ENCODE measurements around the gene MUC5B. TPM values are rescaled to one million over a fixed set of nuclear protein-coding genes. Genes with fewer than 3 reads are reported as not detected.

The MUC5B gene
- total and polyA plus RNA-seq, 2 donors from 2014 or later = 0.38 TPM; not detected in 1

DNA sequence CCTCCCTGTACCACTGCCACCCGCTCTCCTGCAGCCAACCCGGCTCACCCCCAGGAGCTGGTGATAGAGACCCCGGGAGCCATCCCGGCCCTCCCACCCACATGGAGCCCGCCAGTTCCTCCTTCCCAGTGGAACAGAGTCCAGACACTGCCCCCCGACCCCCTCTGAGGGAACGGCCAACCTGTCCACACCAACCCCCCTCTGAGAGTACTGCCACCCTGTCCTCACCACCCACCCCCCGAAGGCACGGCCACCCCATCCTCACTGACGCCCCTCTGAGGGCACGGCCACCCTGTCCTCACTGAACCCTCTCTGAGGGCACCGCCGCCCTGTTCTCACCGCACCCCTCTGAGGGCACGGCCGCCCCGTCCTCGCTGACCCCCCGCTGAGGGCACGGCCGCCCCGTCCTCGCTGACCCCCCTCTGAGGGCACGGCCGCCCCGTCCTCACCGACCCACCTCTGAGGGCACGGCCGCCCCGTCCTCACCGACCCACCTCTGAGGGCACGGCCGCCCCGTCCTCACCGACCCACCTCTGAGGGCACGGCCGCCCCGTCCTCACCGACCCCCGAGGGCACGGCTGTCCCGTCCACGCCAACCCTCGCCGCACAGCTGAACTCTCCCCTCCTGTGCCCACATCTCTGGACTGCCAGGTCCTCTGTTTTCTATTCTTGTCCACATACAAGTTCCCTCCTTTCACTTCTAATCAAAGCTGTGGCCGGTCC is 68.6 kb downstream of the MUC5B start:
- TF ChIP-seq, protein P1, sequence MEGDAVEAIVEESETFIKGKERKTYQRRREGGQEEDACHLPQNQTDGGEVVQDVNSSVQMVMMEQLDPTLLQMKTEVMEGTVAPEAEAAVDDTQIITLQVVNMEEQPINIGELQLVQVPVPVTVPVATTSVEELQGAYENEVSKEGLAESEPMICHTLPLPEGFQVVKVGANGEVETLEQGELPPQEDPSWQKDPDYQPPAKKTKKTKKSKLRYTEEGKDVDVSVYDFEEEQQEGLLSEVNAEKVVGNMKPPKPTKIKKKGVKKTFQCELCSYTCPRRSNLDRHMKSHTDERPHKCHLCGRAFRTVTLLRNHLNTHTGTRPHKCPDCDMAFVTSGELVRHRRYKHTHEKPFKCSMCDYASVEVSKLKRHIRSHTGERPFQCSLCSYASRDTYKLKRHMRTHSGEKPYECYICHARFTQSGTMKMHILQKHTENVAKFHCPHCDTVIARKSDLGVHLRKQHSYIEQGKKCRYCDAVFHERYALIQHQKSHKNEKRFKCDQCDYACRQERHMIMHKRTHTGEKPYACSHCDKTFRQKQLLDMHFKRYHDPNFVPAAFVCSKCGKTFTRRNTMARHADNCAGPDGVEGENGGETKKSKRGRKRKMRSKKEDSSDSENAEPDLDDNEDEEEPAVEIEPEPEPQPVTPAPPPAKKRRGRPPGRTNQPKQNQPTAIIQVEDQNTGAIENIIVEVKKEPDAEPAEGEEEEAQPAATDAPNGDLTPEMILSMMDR (IDR thresholded peaks at IDR 0.05; ENCODE audit: borderline replicate concordance, extremely low read depth, insufficient read depth) = no peak
- H3K36me3 ChIP-seq (ENCODE audit: control insufficient read depth in 2 of 3, insufficient read depth in 3 of 3, low read length in 3 of 3) = peaks cover 0 to 23% (median 20%) of the 10 kb centered on the region in 3 donors
- H3K4me1 ChIP-seq (ENCODE audit: control insufficient read depth in 2 of 3, insufficient read depth in 2 of 3, low read depth in 1 of 3, low read length in 3 of 3) = no peaks in the 10 kb centered on the region
- intact Hi-C loops (cut with DNase I) = no loop called here
- H3K9ac ChIP-seq (ENCODE audit: low read length in 3 of 3) = no peak overlapping the region
- H3K9me3 ChIP-seq (ENCODE audit: control insufficient read depth in 2 of 3, insufficient read depth in 1 of 3, low read length in 3 of 3) = no peaks in the 10 kb centered on the region
- H3K27me3 ChIP-seq (ENCODE audit: control insufficient read depth, insufficient read depth, low read length) = no peaks in the 10 kb centered on the region
- no peak overlapping the region for H3K4me3 ChIP-seq (ENCODE audit: low read length in 3 of 3)
- peak in 2 of 5 donors; percentile 21 to 58 for DNase-seq
- FAIRE-seq = no peak
- H3K27ac ChIP-seq (ENCODE audit: low read depth in 2 of 2, low read length in 2 of 2) = no peak overlapping the region

DNA sequence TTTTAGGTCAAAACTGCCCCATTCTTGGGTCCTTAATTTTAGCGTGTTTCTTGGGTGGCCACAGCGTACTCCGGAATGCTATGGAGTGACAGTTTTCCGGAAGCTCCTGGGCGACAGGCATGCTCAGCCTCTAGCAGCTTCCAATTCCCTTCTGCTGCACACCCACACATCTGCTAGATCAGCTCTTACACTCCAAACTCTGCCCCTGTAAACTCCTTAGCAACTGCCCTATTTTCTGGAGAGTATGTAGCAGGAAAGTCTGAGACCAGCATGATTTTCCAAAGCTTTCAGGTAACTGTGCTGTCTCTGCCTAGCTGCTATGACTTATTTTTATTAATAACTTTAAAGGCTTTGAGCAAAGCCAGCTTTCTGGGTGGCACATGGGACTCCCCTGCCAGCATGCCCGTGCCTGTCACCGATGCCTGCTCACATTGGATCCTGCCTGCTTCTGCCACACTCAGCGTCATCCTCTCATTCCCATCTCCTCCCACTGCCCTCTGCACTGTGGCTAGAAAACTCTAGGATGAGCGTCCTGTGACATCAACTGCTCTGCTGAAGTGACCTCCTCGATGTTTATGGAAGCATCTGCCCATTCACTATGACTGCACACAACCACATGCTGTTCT is 69.3 kb downstream of the MUC5B start:
- H3K36me3 ChIP-seq (ENCODE audit: control insufficient read depth in 2 of 3, insufficient read depth in 3 of 3, low read length in 3 of 3) = peaks cover 0 to 19% (median 15%) of the 10 kb centered on the region in 3 donors
- no peak for FAIRE-seq

DNA sequence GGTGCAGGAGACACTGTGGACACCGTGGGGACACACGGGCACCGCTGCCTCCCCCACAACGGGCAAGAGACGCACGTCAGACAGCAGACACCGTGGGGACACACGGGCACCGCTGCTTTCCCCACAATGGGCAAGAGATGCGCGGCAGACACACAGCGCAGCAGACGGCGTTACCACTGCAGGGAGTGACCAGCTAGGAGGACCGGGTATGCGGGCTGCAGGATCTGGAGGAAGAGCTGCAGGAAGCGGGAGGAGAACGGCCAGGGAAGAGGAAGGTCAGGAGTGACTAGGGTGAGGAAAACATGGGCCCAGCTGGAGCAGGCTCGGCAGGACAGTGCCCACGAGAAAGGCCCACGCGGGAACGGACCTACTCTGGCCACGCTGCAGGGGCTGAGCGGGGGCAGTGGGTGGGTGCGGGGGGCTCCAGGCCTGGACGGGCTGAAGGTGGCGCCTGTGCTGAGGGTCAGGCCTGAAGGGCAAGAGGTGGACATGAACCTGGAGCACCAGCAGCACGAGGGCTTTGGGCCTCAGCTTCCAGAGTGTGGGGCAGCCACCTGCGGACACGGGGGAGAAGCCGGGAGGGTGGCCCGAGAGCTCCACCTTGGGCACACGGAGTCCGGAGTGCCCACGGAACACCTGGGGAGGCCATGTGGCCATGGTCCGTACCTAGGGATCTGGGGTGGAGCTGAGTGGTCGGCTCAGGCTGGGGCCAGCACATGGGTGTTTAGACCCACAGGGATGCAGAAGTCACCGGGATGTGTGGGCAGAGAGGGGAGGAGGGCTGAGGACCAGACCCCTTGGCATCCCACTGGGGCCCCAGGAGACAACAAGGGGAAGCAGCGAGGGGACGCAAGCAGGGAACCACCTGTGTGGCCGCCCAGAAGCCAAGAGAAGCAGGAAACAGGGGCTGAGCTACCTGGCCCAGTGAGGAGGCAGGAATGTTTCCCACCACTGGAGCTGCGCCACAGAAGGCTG is 70.1 kb downstream of the MUC5B start:
- Histone ChIP-seq H3K9ac (ENCODE audit: low read length in 3 of 3) (no peak overlapping the region), H3K36me3 (ENCODE audit: control insufficient read depth in 2 of 3, insufficient read depth in 3 of 3, low read length in 3 of 3) (peaks cover 0 to 18% (median 15%) of the 10 kb centered on the region in 3 donors), H3K4me3 (ENCODE audit: low read length in 3 of 3) (no peak overlapping the region), H3K27ac (ENCODE audit: low read depth in 2 of 2, low read length in 2 of 2) (no peak overlapping the region), H3K9me3 (ENCODE audit: control insufficient read depth in 2 of 3, insufficient read depth in 1 of 3, low read length in 3 of 3) (no peaks in the 10 kb centered on the region), H3K4me1 (ENCODE audit: control insufficient read depth in 2 of 3, insufficient read depth in 2 of 3, low read depth in 1 of 3, low read length in 3 of 3) (peaks cover 0 to 3% (median 1%) of the 10 kb centered on the region in 3 donors), H3K27me3 (ENCODE audit: control insufficient read depth, insufficient read depth, low read length) (no peaks in the 10 kb centered on the region)
- TF ChIP-seq, protein P1 (IDR thresholded peaks at IDR 0.05; ENCODE audit: borderline replicate concordance, extremely low read depth, insufficient read depth) = no peak
- intact Hi-C loops (cut with DNase I) = no loop called here
- FAIRE-seq = no peak
- DNase-seq = peak in 2 of 5 donors; percentile 19 to 68

More for the DNA sequence above, 69.3 kb downstream of the MUC5B start:
- TF ChIP-seq, protein P1 (IDR thresholded peaks at IDR 0.05; ENCODE audit: borderline replicate concordance, extremely low read depth, insufficient read depth) = no peak
- no peaks in the 10 kb centered on the region for H3K4me1 ChIP-seq (ENCODE audit: control insufficient read depth in 2 of 3, insufficient read depth in 2 of 3, low read depth in 1 of 3, low read length in 3 of 3)
- peak in 2 of 5 donors; percentile 7 to 22 for DNase-seq
- no peak overlapping the region for H3K27ac ChIP-seq (ENCODE audit: low read depth in 2 of 2, low read length in 2 of 2)
- H3K27me3 ChIP-seq (ENCODE audit: control insufficient read depth, insufficient read depth, low read length) = no peaks in the 10 kb centered on the region
- intact Hi-C loops (cut with DNase I) = no loop called here
- no peaks in the 10 kb centered on the region for H3K9me3 ChIP-seq (ENCODE audit: control insufficient read depth in 2 of 3, insufficient read depth in 1 of 3, low read length in 3 of 3)
- H3K4me3 ChIP-seq (ENCODE audit: low read length in 3 of 3) = no peak overlapping the region
- H3K9ac ChIP-seq (ENCODE audit: low read length in 3 of 3) = no peak overlapping the region
